Transverse colon (tissue), 4 donors: ENCODE measurements around the gene CYRIA. TPM values are rescaled to one million over a fixed set of nuclear protein-coding genes. Genes with fewer than 3 reads are reported as not detected.

Experiments
- DNase-seq: peaks from one replicate; pipeline ENCODE4 v3.0.0-alpha.2; 2019
- H3K27ac ChIP-seq, 4 donors: fragments of 200-600 bp; sonication (generic); 2 replicates each; pipeline ENCODE4 v1.5.1; 2016 to 2018; ENCODE audit warnings: inconsistent platforms in 4 of 4
- H3K27me3 ChIP-seq: fragments of 200-600 bp; sonication (generic); 2 replicates; pipeline ENCODE4 v1.5.1; 2017; ENCODE audit warnings: inconsistent platforms
- H3K36me3 ChIP-seq, 4 donors: fragments of 200-600 bp; sonication (generic); 2 replicates each; pipeline ENCODE4 v1.5.1; 2017 to 2019; ENCODE audit warnings: inconsistent platforms in 4 of 4
- H3K4me1 ChIP-seq, 4 donors: fragments of 200-600 bp; sonication (generic); 2 replicates each; pipeline ENCODE4 v1.5.1; 2017 to 2020; ENCODE audit warnings: inconsistent platforms in 4 of 4
- H3K4me3 ChIP-seq, 4 donors: fragments of 200-600 bp; sonication (generic); 1 replicate in 1 of 4; 2 replicates in 3 of 4; pipeline versions ENCODE4 v1.5.1 to v1.6.1; 2017 to 2019; ENCODE audit warnings: inconsistent platforms in 4 of 4
- H3K9me3 ChIP-seq, 2 donors: fragments of 200-600 bp; sonication (generic); 2 replicates each; pipeline ENCODE4 v1.5.1; 2017 to 2019; ENCODE audit warnings: inconsistent platforms in 2 of 2
- CTCF ChIP-seq, 5 experiments: fragments of 200-600 bp in 3 of 5; fragments of 450-650 bp in 2 of 5; sonication (generic) in 3 of 5; IDR thresholded peaks; 1 replicate in 2 of 5; 2 replicates in 3 of 5; pipeline ENCODE4 v1.5.1; 2016 to 2017; ENCODE audit warnings: antibody characterized with exemption in 5 of 5, inconsistent platforms in 3 of 5, mild to moderate bottlenecking in 2 of 5, moderate library complexity in 1 of 5
- EP300 ChIP-seq: sonication (generic); formaldehyde crosslinking; IDR thresholded peaks from one replicate; pipeline ENCODE4 v1.6.1; 2017; ENCODE audit warnings: antibody characterized with exemption, low read depth
- POLR2A ChIP-seq: fragments of 450-650 bp; IDR thresholded peaks from one replicate; pipeline ENCODE4 v1.6.1; 2016; ENCODE audit warnings: antibody characterized with exemption, mild to moderate bottlenecking, moderate library complexity
- POLR2AphosphoS5 ChIP-seq, 3 donors: sonication (generic); formaldehyde crosslinking; IDR thresholded peaks; one replicate each; pipeline ENCODE4 v1.6.1; 2016; ENCODE audit warnings: antibody characterized with exemption in 3 of 3
- WGBS, 2 donors: methylation state at CpG; one replicate each; pipeline ENCODE4 v1.1.5; 2018; ENCODE audit warnings: low coverage in 1 of 2; 5-methylcytosine and 5-hydroxymethylcytosine counted together
- in situ Hi-C, 4 donors: fragments of 200-750 bp; cut with MboI; loops; one replicate each; pipeline versions ENCODE4 v1.15.0 to v1.15.1; 2017; ENCODE audit warnings: low sequenced_read_pairs in 3 of 4, low pct_ligation_motif_present in 1 of 4, low pct_unique_long_range_greater_than_20kb in 1 of 4
- intact Hi-C: fragments of 100-400 bp; cut with DNase I; formaldehyde crosslinking; loops from one replicate; pipeline ENCODE4 v1.15.1; 2023; ENCODE audit warnings: low total_unique reads
- total RNA-seq, 4 donors: library from RNA; depleted of rRNA; stranded (reverse); fragments of >200 nt; gene quantifications; one replicate each; pipeline ENCODE4 v1.1.0, GENCODE V29; 2016

The CYRIA gene
- total RNA-seq, 4 donors from 2014 or later = 0.20 to 8.4 (median 2.6) TPM

GRCh38 chr2:16654833-16655444 is 10.7 kb downstream of the CYRIA start:
- DNase-seq = no peak
- peaks cover 29 to 88% (median 48%) of the 10 kb centered on the region in 4 donors for H3K4me1 ChIP-seq
- intact Hi-C loops (no loop called here), in situ Hi-C loops (no loop called here)
- no peaks in the 10 kb centered on the region for H3K27me3 ChIP-seq
- WGBS, 2 donors = 67 to 82% methylated on average over 4 of the region's 4 CpGs
- no peaks in the 10 kb centered on the region for H3K9me3 ChIP-seq
- H3K36me3 ChIP-seq = no peaks in the 10 kb centered on the region
- peak overlapping the region; percentile 36 to 83 (median 69) for H3K27ac ChIP-seq
- H3K4me3 ChIP-seq = no peak overlapping the region
- TF ChIP-seq POLR2A = no peak
- TF ChIP-seq CTCF (IDR thresholded peaks at IDR 0.05) = no peak
- no peak for TF ChIP-seq EP300
- TF ChIP-seq POLR2AphosphoS5 (IDR thresholded peaks at IDR 0.05) = no peak

- Histone ChIP-seq H3K27ac (peak overlapping the region; percentile 76 to 83 (median 78)), H3K4me1 (peaks cover 27 to 84% (median 48%) of the 10 kb centered on the region in 4 donors)
Observed at GRCh38 chr2:16653799-16654198, 11.8 kb downstream of the CYRIA start.

GRCh38 chr2:16653083-16653375 is 12.6 kb downstream of the CYRIA start:
- WGBS, 2 donors = 60 to 83% methylated on average over 1 to 2 of the region's 2 CpGs
- H3K4me3 ChIP-seq = no peak overlapping the region
- H3K4me1 ChIP-seq = peaks cover 22 to 76% (median 43%) of the 10 kb centered on the region in 4 donors
- no peaks in the 10 kb centered on the region for H3K27me3 ChIP-seq
- H3K27ac ChIP-seq = peak overlapping the region; percentile 76 to 83 (median 78)
- no peak for DNase-seq
- in situ Hi-C loops (no loop called here), intact Hi-C loops (no loop called here)
- no peaks in the 10 kb centered on the region for H3K9me3 ChIP-seq
- TF ChIP-seq EP300 (no peak), POLR2AphosphoS5 (IDR thresholded peaks at IDR 0.05) (peak in 1 of 3 donors; percentile 20), POLR2A (no peak)
- no peaks in the 10 kb centered on the region for H3K36me3 ChIP-seq

More at GRCh38 chr2:16653799-16654198, 11.8 kb downstream of the CYRIA start:
- TF ChIP-seq POLR2AphosphoS5 (IDR thresholded peaks at IDR 0.05) (peak in 1 of 3 donors; percentile 30), POLR2A (no peak), EP300 (no peak), CTCF (IDR thresholded peaks at IDR 0.05) (no peak)
- peak; percentile 53 for DNase-seq
- no peaks in the 10 kb centered on the region for H3K36me3 ChIP-seq
- WGBS, 2 donors = 76 to 78% methylated on average over 3 to 4 of the region's 4 CpGs
- no peaks in the 10 kb centered on the region for H3K9me3 ChIP-seq
- no peak overlapping the region for H3K4me3 ChIP-seq
- intact Hi-C loops = no loop called here
- in situ Hi-C loops = no loop called here
- no peaks in the 10 kb centered on the region for H3K27me3 ChIP-seq

- H3K9me3 ChIP-seq = no peaks in the 10 kb centered on the region
- in situ Hi-C loops (no loop called here), intact Hi-C loops (no loop called here)
- H3K4me1 ChIP-seq = peaks cover 22 to 71% (median 43%) of the 10 kb centered on the region in 4 donors
- H3K27ac ChIP-seq = peak overlapping the region; percentile 76 to 83 (median 78)
- no peak overlapping the region for H3K4me3 ChIP-seq
- TF ChIP-seq CTCF (IDR thresholded peaks at IDR 0.05) (no peak), POLR2A (no peak), EP300 (no peak), POLR2AphosphoS5 (IDR thresholded peaks at IDR 0.05) (no peak)
- DNase-seq = no peak
- H3K27me3 ChIP-seq = no peaks in the 10 kb centered on the region
- WGBS, 2 donors = 54 to 60% methylated on average over 4 to 8 of the region's 8 CpGs
- no peaks in the 10 kb centered on the region for H3K36me3 ChIP-seq
Observed at GRCh38 chr2:16652296-16653082, 13.1 kb downstream of the CYRIA start.
